GM23338 (cell line): ENCODE measurements around the gene MCUR1. TPM values are rescaled to one million over a fixed set of nuclear protein-coding genes. Genes with fewer than 3 reads are reported as not detected.

Experiments
- ATAC-seq: fragments of 200-7000 bp; cut with Tn5 transposase; 3 replicates; pipeline ENCODE4 v1.9.1; 2020
- DNase-seq: peaks from one replicate; pipeline ENCODE4 v3.0.0-alpha.2; 2015; ENCODE audit warnings: low spot score
- H2AFZ ChIP-seq: fragments of 200-600 bp; sonication (generic); 2 replicates; pipeline ENCODE4 v1.8.0; 2016; ENCODE audit warnings: antibody characterized with exemption, mild to moderate bottlenecking, moderate library complexity
- H3F3A ChIP-seq: fragments of 200-600 bp; sonication (generic); replicated peaks from 2 replicates; pipeline ENCODE4 v1.8.0; 2017; ENCODE audit warnings: antibody characterized with exemption, mixed run types, low read depth
- H3K27ac ChIP-seq: fragments of 200-600 bp; sonication (generic); 2 replicates; pipeline ENCODE4 v1.6.1; 2016; ENCODE audit warnings: low read depth
- H3K27me3 ChIP-seq: fragments of 200-600 bp; sonication (generic); 2 replicates; pipeline ENCODE4 v1.8.0; 2016; ENCODE audit warnings: mild to moderate bottlenecking, mixed run types, moderate library complexity; ENCODE audit not compliant: insufficient read depth
- H3K36me3 ChIP-seq: fragments of 200-600 bp; sonication (generic); 2 replicates; pipeline ENCODE4 v1.8.0; 2016; ENCODE audit warnings: mild to moderate bottlenecking; ENCODE audit not compliant: insufficient read depth
- H3K4me1 ChIP-seq: fragments of 200-600 bp; sonication (generic); 2 replicates; pipeline ENCODE4 v1.8.0; 2016; ENCODE audit warnings: mild to moderate bottlenecking, moderate library complexity; ENCODE audit not compliant: insufficient read depth
- H3K4me2 ChIP-seq: fragments of 200-600 bp; sonication (generic); 2 replicates; pipeline ENCODE4 v1.7.1; 2017; ENCODE audit warnings: mixed run types
- H3K4me3 ChIP-seq: fragments of 200-600 bp; sonication (generic); 2 replicates; pipeline ENCODE4 v1.6.1; 2016; ENCODE audit warnings: mixed run types
- H3K79me2 ChIP-seq: fragments of 200-600 bp; sonication (generic); replicated peaks from 2 replicates; pipeline ENCODE4 v1.8.0; 2017; ENCODE audit warnings: mild to moderate bottlenecking; ENCODE audit not compliant: insufficient read depth
- H3K9me2 ChIP-seq: fragments of 200-600 bp; sonication (generic); 2 replicates; pipeline ENCODE4 v1.8.0; 2017; ENCODE audit not compliant: insufficient read depth
- H4K20me1 ChIP-seq: fragments of 200-600 bp; sonication (generic); replicated peaks from 2 replicates; pipeline ENCODE4 v1.8.0; 2017; ENCODE audit warnings: mild to moderate bottlenecking; ENCODE audit not compliant: insufficient read depth
- H3K27ac Mint-ChIP-seq: 2 replicates; pipeline ENCODE4 v1.8.0; 2020; ENCODE audit warnings: inconsistent platforms, mild to moderate bottlenecking, moderate library complexity, mixed read lengths
- H3K27me3 Mint-ChIP-seq: 3 replicates; pipeline ENCODE4 v1.8.0; 2022; ENCODE audit warnings: low read depth, mild to moderate bottlenecking, moderate library complexity, mixed read lengths, inconsistent platforms; ENCODE audit not compliant: insufficient read depth, poor library complexity
- H3K36me3 Mint-ChIP-seq: 3 replicates; pipeline ENCODE4 v1.8.0; 2021; ENCODE audit warnings: low read depth, mild to moderate bottlenecking, inconsistent platforms, moderate library complexity, mixed read lengths
- H3K4me1 Mint-ChIP-seq: 3 replicates; pipeline ENCODE4 v1.8.0; 2020; ENCODE audit warnings: mild to moderate bottlenecking, inconsistent platforms, mixed read lengths
- H3K4me3 Mint-ChIP-seq: 3 replicates; pipeline ENCODE4 v1.8.0; 2021; ENCODE audit warnings: moderate library complexity, mild to moderate bottlenecking, inconsistent platforms, mixed read lengths
- H3K9me3 Mint-ChIP-seq: 3 replicates; pipeline ENCODE4 v1.8.0; 2020; ENCODE audit warnings: moderate library complexity, mild to moderate bottlenecking, inconsistent platforms, mixed read lengths
- EZH2 ChIP-seq: fragments of 200-600 bp; sonication (generic); IDR thresholded peaks from one replicate; pipeline ENCODE4 v1.8.0; 2017; ENCODE audit warnings: antibody characterized with exemption, mild to moderate bottlenecking, low read depth; ENCODE audit not compliant: unreplicated experiment
- EZH2phosphoT487 ChIP-seq: fragments of 200-600 bp; sonication (generic); IDR thresholded peaks from one replicate; pipeline ENCODE4 v1.8.1; 2018; ENCODE audit warnings: antibody characterized with exemption; ENCODE audit not compliant: unreplicated experiment
- JUNB ChIP-seq: IDR thresholded peaks from one replicate; pipeline ENCODE4 v1.6.1; 2016; ENCODE audit warnings: antibody characterized with exemption; ENCODE audit not compliant: unreplicated experiment
- NANOG ChIP-seq: IDR thresholded peaks from 2 replicates; pipeline ENCODE4 v1.6.1; 2016; ENCODE audit warnings: antibody characterized with exemption, borderline replicate concordance
- POLR2AphosphoS5 ChIP-seq: IDR thresholded peaks from 2 replicates; pipeline ENCODE4 v1.6.1; 2016; ENCODE audit warnings: antibody characterized with exemption, low read depth
- ZNF114 ChIP-seq: fragments of 250-450 bp; sonication (Bioruptor Pico); IDR thresholded peaks from 2 replicates; pipeline ENCODE4 v1.5.0; 2020; ENCODE audit warnings: mild to moderate bottlenecking, moderate library complexity
- ZNF331 ChIP-seq: fragments of 250-450 bp; sonication (Bioruptor Pico); IDR thresholded peaks from 2 replicates; pipeline ENCODE4 v1.5.0; 2020; ENCODE audit warnings: low read depth, mild to moderate bottlenecking, moderate library complexity
- polyA plus RNA-seq: library from polyadenylated mRNA; unstranded; fragments of >200 nt; fragmentation: Nextera tagmentation; extraction: Ambion mirVana; gene quantifications from 2 replicates; pipeline ENCODE4 v1.2.1, GENCODE V29; 2016
- total RNA-seq: library from RNA; depleted of rRNA; stranded (reverse); fragments of >200 nt; shearing (Covaris generic); gene quantifications from 2 replicates; pipeline ENCODE4 v1.2.3, GENCODE V29; 2014
- TF ChIP-seq, protein P1 (sequence below): fragments of 250-450 bp; sonication (Bioruptor Pico); IDR thresholded peaks from 2 replicates; pipeline ENCODE4 v1.5.0; 2020; ENCODE audit warnings: mild to moderate bottlenecking, moderate library complexity
- TF ChIP-seq, protein P2 (sequence below): IDR thresholded peaks from 2 replicates; pipeline ENCODE4 v1.6.1; 2016; ENCODE audit warnings: antibody characterized with exemption
- TF ChIP-seq, protein P3 (sequence below), 2 experiments: fragments of 200-600 bp in 1 of 2; sonication (generic) in 1 of 2; conservative IDR thresholded peaks; 2 replicates each; pipeline versions ENCODE4 v1.5.1 to v1.6.1; 2016 to 2017; ENCODE audit warnings: antibody characterized with exemption in 2 of 2, low read depth in 2 of 2, mild to moderate bottlenecking in 2 of 2, moderate library complexity in 1 of 2

Gene MCUR1
- total and polyA plus RNA-seq, 2 experiments from 2014 or later: 21.0 to 65.3 TPM

DNA sequence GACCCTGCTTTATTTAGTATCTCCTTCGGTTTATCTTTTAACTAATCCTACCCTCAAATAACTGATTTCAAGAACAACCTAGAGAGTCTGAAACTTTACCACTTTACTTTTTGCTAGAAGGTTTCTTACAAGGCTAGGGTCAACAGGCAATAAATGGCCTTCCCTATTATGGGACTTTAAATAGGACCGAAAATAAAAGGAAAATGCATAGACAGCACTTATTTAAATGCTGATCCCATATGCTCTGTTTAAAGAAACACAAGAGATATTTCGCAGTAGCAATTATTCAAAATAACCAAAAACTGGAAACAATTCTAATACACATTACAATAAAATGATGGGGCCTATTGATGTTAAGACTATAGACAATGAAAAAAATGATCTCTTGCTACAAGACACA lies 13.7 kb downstream of the MCUR1 start (continued):
- TF ChIP-seq, protein P1, sequence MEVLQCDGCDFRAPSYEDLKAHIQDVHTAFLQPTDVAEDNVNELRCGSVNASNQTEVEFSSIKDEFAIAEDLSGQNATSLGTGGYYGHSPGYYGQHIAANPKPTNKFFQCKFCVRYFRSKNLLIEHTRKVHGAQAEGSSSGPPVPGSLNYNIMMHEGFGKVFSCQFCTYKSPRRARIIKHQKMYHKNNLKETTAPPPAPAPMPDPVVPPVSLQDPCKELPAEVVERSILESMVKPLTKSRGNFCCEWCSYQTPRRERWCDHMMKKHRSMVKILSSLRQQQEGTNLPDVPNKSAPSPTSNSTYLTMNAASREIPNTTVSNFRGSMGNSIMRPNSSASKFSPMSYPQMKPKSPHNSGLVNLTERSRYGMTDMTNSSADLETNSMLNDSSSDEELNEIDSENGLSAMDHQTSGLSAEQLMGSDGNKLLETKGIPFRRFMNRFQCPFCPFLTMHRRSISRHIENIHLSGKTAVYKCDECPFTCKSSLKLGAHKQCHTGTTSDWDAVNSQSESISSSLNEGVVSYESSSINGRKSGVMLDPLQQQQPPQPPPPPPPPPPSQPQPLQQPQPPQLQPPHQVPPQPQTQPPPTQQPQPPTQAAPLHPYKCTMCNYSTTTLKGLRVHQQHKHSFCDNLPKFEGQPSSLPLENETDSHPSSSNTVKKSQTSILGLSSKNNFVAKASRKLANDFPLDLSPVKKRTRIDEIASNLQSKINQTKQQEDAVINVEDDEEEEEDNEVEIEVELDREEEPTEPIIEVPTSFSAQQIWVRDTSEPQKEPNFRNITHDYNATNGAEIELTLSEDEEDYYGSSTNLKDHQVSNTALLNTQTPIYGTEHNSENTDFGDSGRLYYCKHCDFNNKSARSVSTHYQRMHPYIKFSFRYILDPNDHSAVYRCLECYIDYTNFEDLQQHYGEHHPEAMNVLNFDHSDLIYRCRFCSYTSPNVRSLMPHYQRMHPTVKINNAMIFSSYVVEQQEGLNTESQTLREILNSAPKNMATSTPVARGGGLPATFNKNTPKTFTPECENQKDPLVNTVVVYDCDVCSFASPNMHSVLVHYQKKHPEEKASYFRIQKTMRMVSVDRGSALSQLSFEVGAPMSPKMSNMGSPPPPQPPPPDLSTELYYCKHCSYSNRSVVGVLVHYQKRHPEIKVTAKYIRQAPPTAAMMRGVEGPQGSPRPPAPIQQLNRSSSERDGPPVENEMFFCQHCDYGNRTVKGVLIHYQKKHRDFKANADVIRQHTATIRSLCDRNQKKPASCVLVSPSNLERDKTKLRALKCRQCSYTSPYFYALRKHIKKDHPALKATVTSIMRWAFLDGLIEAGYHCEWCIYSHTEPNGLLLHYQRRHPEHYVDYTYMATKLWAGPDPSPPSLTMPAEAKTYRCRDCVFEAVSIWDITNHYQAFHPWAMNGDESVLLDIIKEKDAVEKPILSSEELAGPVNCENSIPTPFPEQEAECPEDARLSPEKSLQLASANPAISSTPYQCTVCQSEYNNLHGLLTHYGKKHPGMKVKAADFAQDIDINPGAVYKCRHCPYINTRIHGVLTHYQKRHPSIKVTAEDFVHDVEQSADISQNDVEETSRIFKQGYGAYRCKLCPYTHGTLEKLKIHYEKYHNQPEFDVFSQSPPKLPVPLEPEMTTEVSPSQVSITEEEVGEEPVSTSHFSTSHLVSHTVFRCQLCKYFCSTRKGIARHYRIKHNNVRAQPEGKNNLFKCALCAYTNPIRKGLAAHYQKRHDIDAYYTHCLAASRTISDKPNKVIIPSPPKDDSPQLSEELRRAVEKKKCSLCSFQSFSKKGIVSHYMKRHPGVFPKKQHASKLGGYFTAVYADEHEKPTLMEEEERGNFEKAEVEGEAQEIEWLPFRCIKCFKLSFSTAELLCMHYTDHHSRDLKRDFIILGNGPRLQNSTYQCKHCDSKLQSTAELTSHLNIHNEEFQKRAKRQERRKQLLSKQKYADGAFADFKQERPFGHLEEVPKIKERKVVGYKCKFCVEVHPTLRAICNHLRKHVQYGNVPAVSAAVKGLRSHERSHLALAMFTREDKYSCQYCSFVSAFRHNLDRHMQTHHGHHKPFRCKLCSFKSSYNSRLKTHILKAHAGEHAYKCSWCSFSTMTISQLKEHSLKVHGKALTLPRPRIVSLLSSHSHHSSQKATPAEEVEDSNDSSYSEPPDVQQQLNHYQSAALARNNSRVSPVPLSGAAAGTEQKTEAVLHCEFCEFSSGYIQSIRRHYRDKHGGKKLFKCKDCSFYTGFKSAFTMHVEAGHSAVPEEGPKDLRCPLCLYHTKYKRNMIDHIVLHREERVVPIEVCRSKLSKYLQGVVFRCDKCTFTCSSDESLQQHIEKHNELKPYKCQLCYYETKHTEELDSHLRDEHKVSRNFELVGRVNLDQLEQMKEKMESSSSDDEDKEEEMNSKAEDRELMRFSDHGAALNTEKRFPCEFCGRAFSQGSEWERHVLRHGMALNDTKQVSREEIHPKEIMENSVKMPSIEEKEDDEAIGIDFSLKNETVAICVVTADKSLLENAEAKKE: no peak
- no peak for TF ChIP-seq ZNF114 (CRISPR knock-in tag)
- TF ChIP-seq NANOG: no peak
- TF ChIP-seq POLR2AphosphoS5: no peak
- no peak for TF ChIP-seq EZH2

DNA sequence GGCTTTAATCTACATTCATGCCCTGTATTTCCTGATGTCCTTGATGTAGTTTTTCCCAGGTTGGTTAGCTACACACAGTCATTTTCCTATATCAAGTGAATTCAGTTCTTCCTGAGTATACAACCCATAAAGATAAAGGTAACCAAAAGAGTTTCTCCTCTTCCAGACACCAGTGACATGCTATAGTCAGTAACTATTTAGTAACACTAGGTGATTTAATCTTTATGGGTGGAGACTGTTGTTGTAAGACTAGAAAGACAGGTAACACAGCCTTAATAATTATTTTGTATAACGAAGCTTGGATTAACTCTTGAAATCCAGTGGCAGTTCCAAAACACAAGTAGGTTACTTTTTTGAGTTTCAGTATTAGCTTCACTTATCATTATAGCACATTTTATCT lies 17.6 kb downstream of the MCUR1 start:
- Histone ChIP-seq H3K79me2 (no peaks in the 10 kb centered on the region; the same call in 1 of the 2 replicates), H4K20me1 (peaks cover 12% of the 10 kb centered on the region; the same call in 1 of the 2 replicates), H2AFZ (no peak overlapping the region), H3K36me3 (0 out of 2 replicates have a peak, but pooled peaks cover 6% of the 10 kb centered on the region), H3K4me3 (no peak overlapping the region), H3K27ac (no peak overlapping the region), H3F3A (no peaks in the 10 kb centered on the region), H3K27me3 (no peaks in the 10 kb centered on the region), H3K9me2 (no peaks in the 10 kb centered on the region), H3K4me2 (no peak overlapping the region), H3K4me1 (no peaks in the 10 kb centered on the region)
- no peaks in the 10 kb centered on the region; the same call in 1 of the 3 replicates for H3K4me1 Mint-ChIP-seq
- DNase-seq: no peak
- no peaks in the 10 kb centered on the region for H3K9me3 Mint-ChIP-seq
- H3K36me3 Mint-ChIP-seq: peaks cover 47% of the 10 kb centered on the region
- H3K27me3 Mint-ChIP-seq: no peaks in the 10 kb centered on the region
- ATAC-seq: no peak
- H3K27ac Mint-ChIP-seq: no peak overlapping the region
- H3K4me3 Mint-ChIP-seq: no peak overlapping the region
- TF ChIP-seq EZH2phosphoT487 (no peak), JUNB (no peak), ZNF331 (no peak), NANOG (no peak), POLR2AphosphoS5 (no peak), ZNF114 (CRISPR knock-in tag) (no peak)
- TF ChIP-seq, protein P2, sequence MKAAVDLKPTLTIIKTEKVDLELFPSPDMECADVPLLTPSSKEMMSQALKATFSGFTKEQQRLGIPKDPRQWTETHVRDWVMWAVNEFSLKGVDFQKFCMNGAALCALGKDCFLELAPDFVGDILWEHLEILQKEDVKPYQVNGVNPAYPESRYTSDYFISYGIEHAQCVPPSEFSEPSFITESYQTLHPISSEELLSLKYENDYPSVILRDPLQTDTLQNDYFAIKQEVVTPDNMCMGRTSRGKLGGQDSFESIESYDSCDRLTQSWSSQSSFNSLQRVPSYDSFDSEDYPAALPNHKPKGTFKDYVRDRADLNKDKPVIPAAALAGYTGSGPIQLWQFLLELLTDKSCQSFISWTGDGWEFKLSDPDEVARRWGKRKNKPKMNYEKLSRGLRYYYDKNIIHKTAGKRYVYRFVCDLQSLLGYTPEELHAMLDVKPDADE: no peak
- TF ChIP-seq, protein P3, sequence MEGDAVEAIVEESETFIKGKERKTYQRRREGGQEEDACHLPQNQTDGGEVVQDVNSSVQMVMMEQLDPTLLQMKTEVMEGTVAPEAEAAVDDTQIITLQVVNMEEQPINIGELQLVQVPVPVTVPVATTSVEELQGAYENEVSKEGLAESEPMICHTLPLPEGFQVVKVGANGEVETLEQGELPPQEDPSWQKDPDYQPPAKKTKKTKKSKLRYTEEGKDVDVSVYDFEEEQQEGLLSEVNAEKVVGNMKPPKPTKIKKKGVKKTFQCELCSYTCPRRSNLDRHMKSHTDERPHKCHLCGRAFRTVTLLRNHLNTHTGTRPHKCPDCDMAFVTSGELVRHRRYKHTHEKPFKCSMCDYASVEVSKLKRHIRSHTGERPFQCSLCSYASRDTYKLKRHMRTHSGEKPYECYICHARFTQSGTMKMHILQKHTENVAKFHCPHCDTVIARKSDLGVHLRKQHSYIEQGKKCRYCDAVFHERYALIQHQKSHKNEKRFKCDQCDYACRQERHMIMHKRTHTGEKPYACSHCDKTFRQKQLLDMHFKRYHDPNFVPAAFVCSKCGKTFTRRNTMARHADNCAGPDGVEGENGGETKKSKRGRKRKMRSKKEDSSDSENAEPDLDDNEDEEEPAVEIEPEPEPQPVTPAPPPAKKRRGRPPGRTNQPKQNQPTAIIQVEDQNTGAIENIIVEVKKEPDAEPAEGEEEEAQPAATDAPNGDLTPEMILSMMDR (conservative IDR thresholded peaks at IDR 0.05; ENCODE audit: low read depth in 2 of 2): no peak
